Cardiac fibroblast (primary cell): ENCODE data around the gene GPR107.
A peak's percentile ranks its signal among the peaks of the same experiment; 100 is the strongest.

Experiments used
- DNase-seq, 2 donors: peaks; one replicate each; pipeline versions ENCODE4 v3.0.0 to v3.0.0-alpha.2; 2010; ENCODE audit warnings: low read depth in 2 of 2
- H3K4me3 ChIP-seq, 2 donors: replicated peaks in 1 of 2; 1 replicate in 1 of 2; 2 replicates in 1 of 2; pipeline ENCODE4 v1.5.1; 2011; ENCODE audit warnings: low read depth in 2 of 2, low read length in 2 of 2, mild to moderate bottlenecking in 2 of 2, moderate library complexity in 1 of 2
- CTCF ChIP-seq: IDR thresholded peaks from one replicate; pipeline ENCODE4 v1.5.1; 2011; ENCODE audit warnings: low read depth, mild to moderate bottlenecking, low read length, inconsistent platforms

The GPR107 gene

GRCh38 chr9:130147910-130148309 is 94.2 kb downstream of the GPR107 start:
- no peak for TF ChIP-seq CTCF
- H3K4me3 ChIP-seq, result no peak overlapping the region
- no peak for DNase-seq

GRCh38 chr9:130149031-130149430 is 95.3 kb downstream of the GPR107 start:
- TF ChIP-seq CTCF, result no peak
- H3K4me3 ChIP-seq, result no peak overlapping the region
- no peak for DNase-seq

- no peak overlapping the region for H3K4me3 ChIP-seq
- no peak for TF ChIP-seq CTCF
- no peak for DNase-seq
Measured at GRCh38 chr9:130149654-130150286, 96.1 kb downstream of the GPR107 start.

- no peak for TF ChIP-seq CTCF
- DNase-seq, result peak in 1 of 2 donors; percentile 66
Measured at GRCh38 chr9:130150779-130151382, 97.2 kb downstream of the GPR107 start.

GRCh38 chr9:130154816-130155215 is 101.1 kb downstream of the GPR107 start:
- TF ChIP-seq CTCF, result no peak
- H3K4me3 ChIP-seq, result no peak overlapping the region
- no peak for DNase-seq

More at GRCh38 chr9:130150779-130151382, 97.2 kb downstream of the GPR107 start:
- H3K4me3 ChIP-seq, result no peak overlapping the region

GRCh38 chr9:130155647-130156046 is 101.9 kb downstream of the GPR107 start:
- TF ChIP-seq CTCF, result no peak
- H3K4me3 ChIP-seq, result no peak overlapping the region
- DNase-seq, result no peak
